ENCODE data around the gene USP44. TPM values are rescaled to one million over a fixed set of nuclear protein-coding genes. Genes with fewer than 3 reads are reported as not detected.
A peak's percentile ranks its signal among the peaks of the same experiment; 100 is the strongest.

Gene USP44
- total RNA-seq, 1 donor from 2014 or later: 2.1 TPM

- no peak overlapping the region for H3K4me3 ChIP-seq (ENCODE audit: low read depth, low read length)
- TF ChIP-seq CTCF (conservative IDR thresholded peaks at IDR 0.05; ENCODE audit: low read depth, low read length): no peak
- no peak for DNase-seq (ENCODE audit: low read depth)
Observed at GRCh38 chr12:95481072-95481471, 70.2 kb downstream of the USP44 start.

- TF ChIP-seq CTCF (conservative IDR thresholded peaks at IDR 0.05; ENCODE audit: low read depth, low read length): no peak
- no peak for DNase-seq (ENCODE audit: low read depth)
- no peak overlapping the region for H3K4me3 ChIP-seq (ENCODE audit: low read depth, low read length)
Observed at GRCh38 chr12:95480230-95480629, 71.0 kb downstream of the USP44 start.

- no peak for TF ChIP-seq CTCF (conservative IDR thresholded peaks at IDR 0.05; ENCODE audit: low read depth, low read length)
- peak overlapping the region; percentile 94 for H3K4me3 ChIP-seq (ENCODE audit: low read depth, low read length)
- DNase-seq (ENCODE audit: low read depth): no peak
Observed at GRCh38 chr12:95474660-95474958, 76.7 kb downstream of the USP44 start.

- TF ChIP-seq CTCF (conservative IDR thresholded peaks at IDR 0.05; ENCODE audit: low read depth, low read length): no peak
Observed at GRCh38 chr12:95473884-95474659, 77.2 kb downstream of the USP44 start, which contains the start of gene METAP2. METAP2 (plus strand) TSS chr12:95474152; CDS start chr12:95474180, 28 bp downstream.

GRCh38 chr12:95473231-95473883 is 77.9 kb downstream of the USP44 start:
- H3K4me3 ChIP-seq (ENCODE audit: low read depth, low read length): peak overlapping the region; percentile 94
- no peak for TF ChIP-seq CTCF (conservative IDR thresholded peaks at IDR 0.05; ENCODE audit: low read depth, low read length)
- DNase-seq (ENCODE audit: low read depth): peak; percentile 32

More at GRCh38 chr12:95473884-95474659, 77.2 kb downstream of the USP44 start, which contains the start of gene METAP2:
- DNase-seq (ENCODE audit: low read depth): peak; percentile 53
- H3K4me3 ChIP-seq (ENCODE audit: low read depth, low read length): peak within 1 kb of the TSS; percentile 94

- no peak for DNase-seq (ENCODE audit: low read depth)
- no peak for TF ChIP-seq CTCF (conservative IDR thresholded peaks at IDR 0.05; ENCODE audit: low read depth, low read length)
- no peak overlapping the region for H3K4me3 ChIP-seq (ENCODE audit: low read depth, low read length)
Observed at GRCh38 chr12:95470300-95470699, 81.0 kb downstream of the USP44 start.

Other genes with a start within 250 kb of the USP44 start
- 82.2 and 85.7 TPM in 2 replicates for gene METAP2, start 77.3 kb downstream of the USP44 start, total RNA-seq
- gene NTN4, start 239.3 kb upstream of the USP44 start, total RNA-seq: 110 and 120 TPM in 2 replicates